ENCODE data around the gene NRP2.

DNA sequence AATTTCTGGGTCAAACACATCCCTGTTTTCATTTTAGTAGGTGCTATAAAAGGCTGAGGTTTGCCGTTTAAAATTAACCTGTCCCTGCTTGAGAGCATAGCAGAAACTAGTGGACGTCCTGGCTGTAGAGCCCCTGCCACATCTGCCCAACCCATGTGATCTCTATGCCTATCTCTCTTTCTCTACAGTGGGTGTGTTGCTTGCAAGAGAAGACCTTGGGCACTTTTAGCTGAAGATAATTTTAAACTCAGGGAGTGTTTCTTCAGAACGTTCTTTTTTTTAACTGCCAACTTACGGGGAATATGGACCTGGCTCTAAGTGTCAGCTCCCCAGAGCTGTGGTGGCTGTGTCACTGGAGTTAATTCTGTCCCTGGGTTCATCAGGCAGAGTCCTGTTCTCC is 100.6 kb downstream of the NRP2 start:
- no peak for TF ChIP-seq HNF4G (IDR thresholded peaks at IDR 0.05)
- TF ChIP-seq, protein P1, sequence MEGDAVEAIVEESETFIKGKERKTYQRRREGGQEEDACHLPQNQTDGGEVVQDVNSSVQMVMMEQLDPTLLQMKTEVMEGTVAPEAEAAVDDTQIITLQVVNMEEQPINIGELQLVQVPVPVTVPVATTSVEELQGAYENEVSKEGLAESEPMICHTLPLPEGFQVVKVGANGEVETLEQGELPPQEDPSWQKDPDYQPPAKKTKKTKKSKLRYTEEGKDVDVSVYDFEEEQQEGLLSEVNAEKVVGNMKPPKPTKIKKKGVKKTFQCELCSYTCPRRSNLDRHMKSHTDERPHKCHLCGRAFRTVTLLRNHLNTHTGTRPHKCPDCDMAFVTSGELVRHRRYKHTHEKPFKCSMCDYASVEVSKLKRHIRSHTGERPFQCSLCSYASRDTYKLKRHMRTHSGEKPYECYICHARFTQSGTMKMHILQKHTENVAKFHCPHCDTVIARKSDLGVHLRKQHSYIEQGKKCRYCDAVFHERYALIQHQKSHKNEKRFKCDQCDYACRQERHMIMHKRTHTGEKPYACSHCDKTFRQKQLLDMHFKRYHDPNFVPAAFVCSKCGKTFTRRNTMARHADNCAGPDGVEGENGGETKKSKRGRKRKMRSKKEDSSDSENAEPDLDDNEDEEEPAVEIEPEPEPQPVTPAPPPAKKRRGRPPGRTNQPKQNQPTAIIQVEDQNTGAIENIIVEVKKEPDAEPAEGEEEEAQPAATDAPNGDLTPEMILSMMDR (IDR thresholded peaks at IDR 0.05; ENCODE audit: low read depth, low read length, missing input control), result no peak
- no peak for TF ChIP-seq RXRA (IDR thresholded peaks at IDR 0.05)
- no peak for TF ChIP-seq FOXA1 (IDR thresholded peaks at IDR 0.05)
